ENCODE data around the gene IGSF8. TPM values are rescaled to one million over a fixed set of nuclear protein-coding genes. Genes with fewer than 3 reads are reported as not detected.
"Not testable (repeated sequence)": the region's sequence is repeated elsewhere in the genome, so short reads cannot be mapped to it uniquely, and the experiment has no call there.

IGSF8 gene
- total RNA-seq, 6 experiments from 2014 or later, result 9.6 to 12.9 (median 11.2) TPM

DNA sequence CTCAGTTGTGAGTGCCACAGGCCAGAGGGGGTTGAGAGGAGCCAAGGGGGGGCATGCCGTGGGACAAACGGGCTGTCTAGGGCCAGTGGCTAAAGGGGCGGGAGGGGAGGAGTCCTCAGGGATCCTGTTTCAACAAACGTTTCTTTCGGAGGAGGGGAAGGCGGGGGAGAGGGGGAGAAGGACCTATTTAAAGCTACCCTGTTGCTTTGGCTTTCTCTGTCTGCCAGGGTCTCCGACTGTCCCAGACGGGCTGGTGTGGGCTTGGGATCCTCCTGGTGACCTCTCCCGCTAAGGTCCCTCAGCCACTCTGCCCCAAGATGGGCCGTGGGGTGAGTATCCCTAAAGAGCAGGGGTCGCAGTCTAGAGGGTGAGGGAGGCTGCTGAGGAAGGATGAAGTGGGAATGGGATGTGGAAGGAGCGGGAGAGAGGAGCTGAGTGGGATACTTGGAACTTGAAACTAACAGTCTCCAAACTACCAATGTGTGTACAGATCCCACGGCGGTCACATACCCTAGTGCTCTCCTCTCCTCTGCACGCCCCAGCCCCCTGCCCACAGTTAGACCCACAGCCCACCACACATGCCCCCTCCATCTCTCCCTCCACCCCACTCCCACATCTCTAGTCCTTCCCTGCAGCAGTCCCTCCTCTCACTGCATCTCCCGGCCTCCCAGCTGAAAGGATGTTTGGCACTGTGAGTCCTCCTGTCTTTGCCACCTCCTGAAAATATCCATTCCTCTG is 17.3 kb upstream of the IGSF8 start, which contains the start of gene ATP1A2:
Gene ATP1A2 (plus strand): TSS at position 215 of the 738 bp plus-strand sequence. CDS start 103 bp downstream, at position 318.
- H3K27ac Mint-ChIP-seq, result no peak within 1 kb of the TSS
- H3K36me3 Mint-ChIP-seq (ENCODE audit: low read depth), result no peaks in the 10 kb centered on the region
- H3K4me1 Mint-ChIP-seq (ENCODE audit: low read depth), result peaks cover 16% of the 10 kb centered on the region
- H3K4me3 Mint-ChIP-seq, result no peak within 1 kb of the TSS
- no peak for DNase-seq
- TF ChIP-seq, protein P1, sequence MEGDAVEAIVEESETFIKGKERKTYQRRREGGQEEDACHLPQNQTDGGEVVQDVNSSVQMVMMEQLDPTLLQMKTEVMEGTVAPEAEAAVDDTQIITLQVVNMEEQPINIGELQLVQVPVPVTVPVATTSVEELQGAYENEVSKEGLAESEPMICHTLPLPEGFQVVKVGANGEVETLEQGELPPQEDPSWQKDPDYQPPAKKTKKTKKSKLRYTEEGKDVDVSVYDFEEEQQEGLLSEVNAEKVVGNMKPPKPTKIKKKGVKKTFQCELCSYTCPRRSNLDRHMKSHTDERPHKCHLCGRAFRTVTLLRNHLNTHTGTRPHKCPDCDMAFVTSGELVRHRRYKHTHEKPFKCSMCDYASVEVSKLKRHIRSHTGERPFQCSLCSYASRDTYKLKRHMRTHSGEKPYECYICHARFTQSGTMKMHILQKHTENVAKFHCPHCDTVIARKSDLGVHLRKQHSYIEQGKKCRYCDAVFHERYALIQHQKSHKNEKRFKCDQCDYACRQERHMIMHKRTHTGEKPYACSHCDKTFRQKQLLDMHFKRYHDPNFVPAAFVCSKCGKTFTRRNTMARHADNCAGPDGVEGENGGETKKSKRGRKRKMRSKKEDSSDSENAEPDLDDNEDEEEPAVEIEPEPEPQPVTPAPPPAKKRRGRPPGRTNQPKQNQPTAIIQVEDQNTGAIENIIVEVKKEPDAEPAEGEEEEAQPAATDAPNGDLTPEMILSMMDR (IDR thresholded peaks at IDR 0.05), result no peak
- H3K27me3 Mint-ChIP-seq (ENCODE audit: insufficient read depth), result peaks cover 46% of the 10 kb centered on the region
- H3K9me3 Mint-ChIP-seq, result no peaks in the 10 kb centered on the region

DNA sequence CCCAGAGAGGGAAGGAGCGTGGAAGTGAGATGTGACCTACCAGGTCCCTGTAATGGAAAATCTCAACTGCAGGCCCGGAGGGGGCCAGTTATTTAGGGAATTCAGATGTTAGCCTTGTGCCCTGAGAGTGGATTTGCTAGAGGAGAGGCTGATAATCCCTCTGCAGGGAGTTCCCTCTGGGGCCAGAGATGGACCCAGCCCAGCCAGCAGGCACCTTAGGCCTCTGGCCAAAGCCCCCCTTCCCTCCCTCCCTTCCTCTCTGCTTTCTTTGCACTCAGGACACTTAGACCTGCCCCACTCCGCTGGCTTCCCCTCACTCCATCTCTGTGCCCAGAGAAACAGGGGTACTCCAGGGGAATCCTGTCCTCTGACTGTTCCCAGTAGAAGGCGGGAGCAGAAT is 15.7 kb upstream of the IGSF8 start:
- TF ChIP-seq, protein P1 (IDR thresholded peaks at IDR 0.05), result no peak
- H3K9me3 Mint-ChIP-seq, result no peaks in the 10 kb centered on the region
- no peak overlapping the region for H3K27ac Mint-ChIP-seq
- DNase-seq, result no peak
- no peak overlapping the region for H3K4me3 Mint-ChIP-seq
- peaks cover 10% of the 10 kb centered on the region; the same call in 1 of the 2 replicates for H3K4me1 Mint-ChIP-seq (ENCODE audit: low read depth)
- no peaks in the 10 kb centered on the region for H3K36me3 Mint-ChIP-seq (ENCODE audit: low read depth)
- peaks cover 55% of the 10 kb centered on the region for H3K27me3 Mint-ChIP-seq (ENCODE audit: insufficient read depth)

- H3K4me3 Mint-ChIP-seq, result no peak overlapping the region
- no peaks in the 10 kb centered on the region for H3K36me3 Mint-ChIP-seq (ENCODE audit: low read depth)
- no peak overlapping the region for H3K27ac Mint-ChIP-seq
- no peak for DNase-seq
- peaks cover 59% of the 10 kb centered on the region for H3K27me3 Mint-ChIP-seq (ENCODE audit: insufficient read depth)
- peaks cover 10% of the 10 kb centered on the region; the same call in 1 of the 2 replicates for H3K4me1 Mint-ChIP-seq (ENCODE audit: low read depth)
- TF ChIP-seq, protein P1 (IDR thresholded peaks at IDR 0.05), result 0 out of 2 replicates have a peak, but pooled peaks have one; percentile 31
- H3K9me3 Mint-ChIP-seq, result no peaks in the 10 kb centered on the region
Observed at GRCh38 chr1:160113407-160113806, 15.0 kb upstream of the IGSF8 start.

- no peaks in the 10 kb centered on the region for H3K36me3 Mint-ChIP-seq (ENCODE audit: low read depth)
- H3K27ac Mint-ChIP-seq, result no peak overlapping the region
- no peaks in the 10 kb centered on the region for H3K9me3 Mint-ChIP-seq
- H3K4me1 Mint-ChIP-seq (ENCODE audit: low read depth), result peaks cover 10% of the 10 kb centered on the region; the same call in 1 of the 2 replicates
- peaks cover 58% of the 10 kb centered on the region for H3K27me3 Mint-ChIP-seq (ENCODE audit: insufficient read depth)
- DNase-seq, result no peak
- TF ChIP-seq, protein P1 (IDR thresholded peaks at IDR 0.05), result no peak
- H3K4me3 Mint-ChIP-seq, result no peak overlapping the region
Observed at GRCh38 chr1:160112357-160112756, 13.9 kb upstream of the IGSF8 start.

DNA sequence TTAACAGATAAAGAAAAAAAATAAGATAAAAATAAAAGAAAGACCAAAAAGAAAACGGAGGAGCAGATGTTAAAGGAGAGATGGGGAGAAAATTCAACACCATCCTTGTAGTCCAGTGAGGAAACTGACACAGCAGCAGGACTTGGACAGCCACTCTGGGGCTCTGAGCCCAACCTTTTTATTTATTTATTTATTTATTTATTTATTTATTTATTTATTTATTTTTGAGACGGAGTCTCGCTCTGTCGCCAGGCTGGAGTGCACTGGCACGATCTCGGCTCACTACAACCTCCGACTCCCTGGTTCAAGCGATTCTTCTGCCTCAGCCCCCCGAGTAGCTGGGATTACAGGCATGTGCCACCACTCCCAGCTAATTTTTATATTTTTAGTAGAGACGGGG is 13.0 kb upstream of the IGSF8 start:
- not testable (repeated sequence) for DNase-seq; H3K36me3 Mint-ChIP-seq (ENCODE audit: low read depth); H3K4me1 Mint-ChIP-seq (ENCODE audit: low read depth); H3K9me3 Mint-ChIP-seq; H3K4me3 Mint-ChIP-seq; H3K27ac Mint-ChIP-seq
- H3K27me3 Mint-ChIP-seq (ENCODE audit: insufficient read depth), result peaks cover 51% of the 10 kb centered on the region

GRCh38 chr1:160109686-160110085 is 11.3 kb upstream of the IGSF8 start:
- no peak for DNase-seq
- 0 out of 2 replicates have a peak, but pooled peaks cover 2% of the 10 kb centered on the region for H3K4me1 Mint-ChIP-seq (ENCODE audit: low read depth)
- TF ChIP-seq, protein P1 (IDR thresholded peaks at IDR 0.05), result no peak
- peaks cover 35% of the 10 kb centered on the region for H3K27me3 Mint-ChIP-seq (ENCODE audit: insufficient read depth)
- H3K9me3 Mint-ChIP-seq, result no peaks in the 10 kb centered on the region
- no peaks in the 10 kb centered on the region for H3K36me3 Mint-ChIP-seq (ENCODE audit: low read depth)
- no peak overlapping the region for H3K27ac Mint-ChIP-seq
- H3K4me3 Mint-ChIP-seq, result no peak overlapping the region
